Epithelial cell of esophagus (primary cell): Measurements from ENCODE around the gene REEP6.

Source experiments
- DNase-seq: peaks from one replicate; pipeline ENCODE4 v3.0.0; 2010; ENCODE audit warnings: low read depth
- H3K4me3 ChIP-seq: 2 replicates; pipeline ENCODE4 v1.5.1; 2011; ENCODE audit warnings: mild to moderate bottlenecking, low read length, control low read depth
- CTCF ChIP-seq: IDR thresholded peaks from 2 replicates; pipeline ENCODE4 v1.5.1; 2011; ENCODE audit warnings: low read depth, mild to moderate bottlenecking, low read length, control low read depth, inconsistent platforms; ENCODE audit not compliant: insufficient read depth; ENCODE audit errors: missing control alignments

REEP6 gene

GRCh38 chr19:1481893-1482360 is 9.1 kb upstream of the REEP6 start:
- H3K4me3 ChIP-seq: no peak overlapping the region
- TF ChIP-seq CTCF: no peak
- no peak for DNase-seq

GRCh38 chr19:1482361-1483130 is 8.4 kb upstream of the REEP6 start:
- TF ChIP-seq CTCF: no peak
- H3K4me3 ChIP-seq: no peak overlapping the region
- DNase-seq: no peak

GRCh38 chr19:1483131-1483978 is 7.6 kb upstream of the REEP6 start:
- DNase-seq: no peak
- H3K4me3 ChIP-seq: no peak overlapping the region
- TF ChIP-seq CTCF: no peak

- no peak overlapping the region for H3K4me3 ChIP-seq
- DNase-seq: no peak
- TF ChIP-seq CTCF: no peak
Observed at GRCh38 chr19:1483979-1484428, 7.0 kb upstream of the REEP6 start.

- no peak for DNase-seq
- no peak for TF ChIP-seq CTCF
- no peak overlapping the region for H3K4me3 ChIP-seq
Observed at GRCh38 chr19:1486720-1487575, 4.0 kb upstream of the REEP6 start.

GRCh38 chr19:1487576-1488281 is 3.3 kb upstream of the REEP6 start:
- TF ChIP-seq CTCF: no peak
- H3K4me3 ChIP-seq: no peak overlapping the region
- no peak for DNase-seq
